GM12878 (cell line): Measurements from ENCODE around the gene SORBS2. TPM values are rescaled to one million over a fixed set of nuclear protein-coding genes. Genes with fewer than 3 reads are reported as not detected.

Experiments
- ATAC-seq: fragments of 200-7000 bp; cut with Tn5 transposase; 3 replicates; pipeline ENCODE4 v1.9.1; 2020; ENCODE audit warnings: mild to moderate bottlenecking, moderate library complexity
- BruUV-seq: library from RNA; stranded (reverse); fragments of 400-500 nt; replicated peaks from 2 replicates; lab custom pipeline; 2021; lab: Mats Ljungman, UMichigan
- CTCF ChIA-PET: fragments of 300-600 bp; sonication (Branson Sonifier 250); formaldehyde crosslinking; extraction: SDS; loops from one replicate; lab custom pipeline; 2021; ENCODE audit warnings: inconsistent platforms; lab: Yijun Ruan, JAX
- POLR2A ChIA-PET: fragments of 350-600 bp; formaldehyde crosslinking; extraction: SDS; loops from one replicate; lab custom pipeline; 2021; ENCODE audit warnings: inconsistent platforms; lab: Charles Lee
- RAD21 ChIA-PET: fragments of 300-600 bp; sonication (Branson Sonifier 250); formaldehyde crosslinking; loops from one replicate; lab custom pipeline; 2023; ENCODE audit warnings: antibody characterized with exemption; ENCODE audit not compliant: unreplicated experiment; lab: Charles Lee
- SMC1A ChIA-PET: fragments of 300-600 bp; sonication (Branson Sonifier 250); formaldehyde crosslinking; loops from one replicate; lab custom pipeline; 2023; ENCODE audit not compliant: unreplicated experiment, uncharacterized antibody; lab: Charles Lee
- DNase-seq: peaks from one replicate; pipeline ENCODE4 v3.0.0-alpha.2; 2011; ENCODE audit warnings: low read depth, low spot score
- FAIRE-seq: peaks from 3 replicates; lab custom pipeline; 2011; peaks lifted over from hg19 to GRCh38; lab: Jason Lieb, UNC
- H2AFZ ChIP-seq: 2 replicates; pipeline ENCODE4 v1.6.0; 2011; ENCODE audit warnings: low read depth, low read length, control low read depth; ENCODE audit not compliant: control insufficient read depth
- H3K27ac ChIP-seq: 2 replicates; pipeline ENCODE4 v1.5.1; 2011; ENCODE audit warnings: control low read depth; ENCODE audit not compliant: control insufficient read depth, insufficient read depth
- H3K27me3 ChIP-seq, 2 experiments: replicated peaks in 1 of 2; 2 replicates each; pipeline versions ENCODE4 v1.6.0 to v1.6.1; 2011; ENCODE audit warnings: low read length in 1 of 2; ENCODE audit not compliant: control insufficient read depth in 2 of 2, insufficient read depth in 2 of 2
- H3K36me3 ChIP-seq, 2 experiments: 2 replicates each; pipeline ENCODE4 v1.5.1; 2011; ENCODE audit warnings: low read length in 1 of 2; ENCODE audit not compliant: control insufficient read depth in 2 of 2, insufficient read depth in 2 of 2
- H3K4me1 ChIP-seq: 2 replicates; pipeline ENCODE4 v1.6.1; 2011; ENCODE audit warnings: mild to moderate bottlenecking, low read length, moderate library complexity, mixed read lengths; ENCODE audit not compliant: control insufficient read depth, insufficient read depth
- H3K4me2 ChIP-seq: 2 replicates; pipeline ENCODE4 v1.6.0; 2011; ENCODE audit warnings: control low read depth; ENCODE audit not compliant: control insufficient read depth, insufficient read depth
- H3K4me3 ChIP-seq: fragments of 200-600 bp; sonication (generic); 2 replicates; pipeline ENCODE4 v1.5.1; 2016
- H3K79me2 ChIP-seq: 2 replicates; pipeline ENCODE4 v1.6.0; 2011; ENCODE audit warnings: low read length; ENCODE audit not compliant: control insufficient read depth, insufficient read depth
- H3K9ac ChIP-seq: 2 replicates; pipeline ENCODE4 v1.8.0; 2011; ENCODE audit warnings: low read length, control low read depth, mixed read lengths; ENCODE audit not compliant: control insufficient read depth, insufficient read depth
- H3K9me3 ChIP-seq: replicated peaks from 3 replicates; pipeline ENCODE4 v1.5.1; 2011; ENCODE audit warnings: mild to moderate bottlenecking, low read length; ENCODE audit not compliant: control insufficient read depth, insufficient read depth
- H4K20me1 ChIP-seq: 2 replicates; pipeline ENCODE4 v1.6.0; 2011; ENCODE audit not compliant: control insufficient read depth, insufficient read depth
- WGBS: methylation state at CpG from one replicate; pipeline ENCODE4 v1.1.6; 2016; ENCODE audit warnings: low lambda C conversion rate; ENCODE audit not compliant: insufficient replicate concordance, insufficient coverage; ENCODE audit errors: missing lambda C conversion rate; 5-methylcytosine and 5-hydroxymethylcytosine counted together
- in situ Hi-C: fragments of 300-500 bp; cut with MboI; formaldehyde crosslinking; loops from 9 replicates; pipeline ENCODE4 v1.14.3; 2018; ENCODE audit warnings: mixed read lengths
- intact Hi-C: fragments of 100-400 bp; cut with micrococcal nuclease; formaldehyde crosslinking; loops from one replicate; pipeline ENCODE4 v1.14.2; 2022; ENCODE audit not compliant: unreplicated experiment
- polyA plus RNA-seq, 11 experiments: library from polyadenylated mRNA; depleted of rRNA in 4 of 11; unstranded in 6 of 11; stranded (reverse) in 5 of 11; fragments of >200 nt; fragmentation: Nextera tagmentation in 4 of 11; fragmentation: Illumina TruSeq in 1 of 11; extraction: Ambion mirVana in 4 of 11; extraction: Trizol in 1 of 11; gene quantifications; 1 replicate in 1 of 11; 2 replicates in 10 of 11; pipeline versions ENCODE4 v1.2.1 to v1.2.3, GENCODE V29; 2011 to 2016; ENCODE audit warnings: inconsistent platforms in 2 of 11, missing spikeins in 2 of 11, low read depth in 1 of 11
- total RNA-seq, 4 experiments: library from RNA; depleted of rRNA in 3 of 4; stranded (reverse); fragments of >200 nt in 3 of 4; fragmentation: Illumina TruSeq in 1 of 4; extraction: Trizol in 1 of 4; gene quantifications; 2 replicates each; pipeline versions ENCODE4 v1.2.1 to v1.2.3, GENCODE V29; 2013 to 2021
- TF ChIP-seq, protein P1 (sequence below): IDR thresholded peaks from 2 replicates; pipeline ENCODE4 v1.6.1; 2012; ENCODE audit warnings: mild to moderate bottlenecking, low read depth, low read length
- TF ChIP-seq, protein P2 (sequence below): fragments of 450-650 bp; formaldehyde crosslinking; IDR thresholded peaks from 2 replicates; pipeline ENCODE4 v1.4.0; 2020; ENCODE audit warnings: mild to moderate bottlenecking, moderate library complexity

SORBS2 gene
- total and polyA plus RNA-seq, 10 of the 15 experiments (the other 5 are each of a cell fraction or from before 2014, with no cell fraction given): 0.06 to 3.0 (median 0.79) TPM

DNA sequence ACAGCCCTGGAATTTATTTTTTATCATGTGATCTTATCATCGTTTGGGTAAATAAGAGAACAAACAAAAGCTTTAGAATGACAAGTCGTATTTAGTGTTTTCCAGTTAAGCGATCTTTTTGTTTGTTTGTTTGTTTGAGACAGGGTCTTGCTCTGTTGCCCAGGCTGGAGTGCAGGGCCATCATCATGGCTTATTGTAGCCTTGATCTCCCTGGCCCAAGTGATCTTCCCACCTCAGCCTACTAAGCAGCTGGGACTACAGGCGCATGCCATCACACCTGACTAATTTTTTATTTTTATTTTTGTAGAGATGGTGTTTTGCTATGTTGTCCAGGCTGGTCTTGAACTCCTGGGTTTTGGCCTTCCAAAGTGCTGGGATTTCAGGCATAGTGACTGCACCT, 219.6 kb downstream of the SORBS2 start:
- no peak for ATAC-seq
- intact Hi-C loops: loop anchor here (10.0 kb wide), 1 partner anchor 588 kb away; no protein-coding TSS in a partner anchor

More for the DNA sequence above, 219.6 kb downstream of the SORBS2 start:
- no peak for DNase-seq
- no peak overlapping the region for H3K4me2 ChIP-seq
- 95% methylated on average over 4 of the region's 4 CpGs for WGBS
- no peaks in the 10 kb centered on the region for H3K9me3 ChIP-seq
- H4K20me1 ChIP-seq: no peaks in the 10 kb centered on the region
- ChIA-PET SMC1A (no interaction called here), RAD21 (no interaction called here), CTCF (no interaction called here), POLR2A (interaction anchor here (0.5 kb wide), 1 partner anchor 445 kb away, joined by 4 read pairs; no protein-coding TSS in a partner anchor)
- H3K4me1 ChIP-seq: peaks cover 9% of the 10 kb centered on the region
- no peak for FAIRE-seq
- H3K36me3 ChIP-seq: no peaks in the 10 kb centered on the region
- H2AFZ ChIP-seq: no peak overlapping the region
- in situ Hi-C loops: no loop called here
- H3K79me2 ChIP-seq: no peaks in the 10 kb centered on the region
- no peak overlapping the region for H3K9ac ChIP-seq
- BruUV-seq: no TSS peak
- TF ChIP-seq, protein P1, sequence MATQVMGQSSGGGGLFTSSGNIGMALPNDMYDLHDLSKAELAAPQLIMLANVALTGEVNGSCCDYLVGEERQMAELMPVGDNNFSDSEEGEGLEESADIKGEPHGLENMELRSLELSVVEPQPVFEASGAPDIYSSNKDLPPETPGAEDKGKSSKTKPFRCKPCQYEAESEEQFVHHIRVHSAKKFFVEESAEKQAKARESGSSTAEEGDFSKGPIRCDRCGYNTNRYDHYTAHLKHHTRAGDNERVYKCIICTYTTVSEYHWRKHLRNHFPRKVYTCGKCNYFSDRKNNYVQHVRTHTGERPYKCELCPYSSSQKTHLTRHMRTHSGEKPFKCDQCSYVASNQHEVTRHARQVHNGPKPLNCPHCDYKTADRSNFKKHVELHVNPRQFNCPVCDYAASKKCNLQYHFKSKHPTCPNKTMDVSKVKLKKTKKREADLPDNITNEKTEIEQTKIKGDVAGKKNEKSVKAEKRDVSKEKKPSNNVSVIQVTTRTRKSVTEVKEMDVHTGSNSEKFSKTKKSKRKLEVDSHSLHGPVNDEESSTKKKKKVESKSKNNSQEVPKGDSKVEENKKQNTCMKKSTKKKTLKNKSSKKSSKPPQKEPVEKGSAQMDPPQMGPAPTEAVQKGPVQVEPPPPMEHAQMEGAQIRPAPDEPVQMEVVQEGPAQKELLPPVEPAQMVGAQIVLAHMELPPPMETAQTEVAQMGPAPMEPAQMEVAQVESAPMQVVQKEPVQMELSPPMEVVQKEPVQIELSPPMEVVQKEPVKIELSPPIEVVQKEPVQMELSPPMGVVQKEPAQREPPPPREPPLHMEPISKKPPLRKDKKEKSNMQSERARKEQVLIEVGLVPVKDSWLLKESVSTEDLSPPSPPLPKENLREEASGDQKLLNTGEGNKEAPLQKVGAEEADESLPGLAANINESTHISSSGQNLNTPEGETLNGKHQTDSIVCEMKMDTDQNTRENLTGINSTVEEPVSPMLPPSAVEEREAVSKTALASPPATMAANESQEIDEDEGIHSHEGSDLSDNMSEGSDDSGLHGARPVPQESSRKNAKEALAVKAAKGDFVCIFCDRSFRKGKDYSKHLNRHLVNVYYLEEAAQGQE: no peak
- TF ChIP-seq, protein P2, sequence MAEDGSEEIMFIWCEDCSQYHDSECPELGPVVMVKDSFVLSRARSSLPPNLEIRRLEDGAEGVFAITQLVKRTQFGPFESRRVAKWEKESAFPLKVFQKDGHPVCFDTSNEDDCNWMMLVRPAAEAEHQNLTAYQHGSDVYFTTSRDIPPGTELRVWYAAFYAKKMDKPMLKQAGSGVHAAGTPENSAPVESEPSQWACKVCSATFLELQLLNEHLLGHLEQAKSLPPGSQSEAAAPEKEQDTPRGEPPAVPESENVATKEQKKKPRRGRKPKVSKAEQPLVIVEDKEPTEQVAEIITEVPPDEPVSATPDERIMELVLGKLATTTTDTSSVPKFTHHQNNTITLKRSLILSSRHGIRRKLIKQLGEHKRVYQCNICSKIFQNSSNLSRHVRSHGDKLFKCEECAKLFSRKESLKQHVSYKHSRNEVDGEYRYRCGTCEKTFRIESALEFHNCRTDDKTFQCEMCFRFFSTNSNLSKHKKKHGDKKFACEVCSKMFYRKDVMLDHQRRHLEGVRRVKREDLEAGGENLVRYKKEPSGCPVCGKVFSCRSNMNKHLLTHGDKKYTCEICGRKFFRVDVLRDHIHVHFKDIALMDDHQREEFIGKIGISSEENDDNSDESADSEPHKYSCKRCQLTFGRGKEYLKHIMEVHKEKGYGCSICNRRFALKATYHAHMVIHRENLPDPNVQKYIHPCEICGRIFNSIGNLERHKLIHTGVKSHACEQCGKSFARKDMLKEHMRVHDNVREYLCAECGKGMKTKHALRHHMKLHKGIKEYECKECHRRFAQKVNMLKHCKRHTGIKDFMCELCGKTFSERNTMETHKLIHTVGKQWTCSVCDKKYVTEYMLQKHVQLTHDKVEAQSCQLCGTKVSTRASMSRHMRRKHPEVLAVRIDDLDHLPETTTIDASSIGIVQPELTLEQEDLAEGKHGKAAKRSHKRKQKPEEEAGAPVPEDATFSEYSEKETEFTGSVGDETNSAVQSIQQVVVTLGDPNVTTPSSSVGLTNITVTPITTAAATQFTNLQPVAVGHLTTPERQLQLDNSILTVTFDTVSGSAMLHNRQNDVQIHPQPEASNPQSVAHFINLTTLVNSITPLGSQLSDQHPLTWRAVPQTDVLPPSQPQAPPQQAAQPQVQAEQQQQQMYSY: no peak
- no peak overlapping the region for H3K27ac ChIP-seq
- H3K4me3 ChIP-seq: no peak overlapping the region
- H3K27me3 ChIP-seq: no peaks in the 10 kb centered on the region
